Measurements from ENCODE around the gene KCTD10.

The KCTD10 gene

DNA sequence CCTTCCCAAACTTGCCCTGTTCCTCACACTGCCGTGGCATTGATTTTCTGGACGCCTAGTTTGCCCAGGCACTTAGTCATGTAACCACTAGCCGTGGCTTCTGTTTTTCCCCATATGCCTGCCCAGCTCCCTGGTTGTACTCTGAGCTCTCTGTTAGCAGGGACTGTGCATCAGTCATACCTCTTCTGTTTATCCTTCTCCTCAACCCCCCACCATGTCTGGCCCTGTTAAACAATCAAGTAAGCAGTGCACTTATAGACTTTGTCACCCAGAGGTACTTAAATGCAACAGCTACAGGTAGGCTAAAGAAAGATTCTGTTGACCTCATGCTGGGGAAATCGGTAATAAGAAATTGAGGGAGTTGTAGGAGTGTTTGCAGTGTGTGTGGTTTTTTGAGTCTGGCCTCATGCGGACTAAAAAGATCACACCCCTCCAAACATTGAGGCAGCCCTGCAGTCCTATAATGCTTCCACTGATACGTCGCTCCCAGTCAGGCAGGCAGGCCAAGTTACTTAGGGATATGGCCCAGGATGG lies 17.3 kb upstream of the KCTD10 start:
- H3K4me3 ChIP-seq (IDR thresholded peaks at IDR 0.05; ENCODE audit: insufficient read depth, low read depth, low read length): no peak overlapping the region
- H3K27ac ChIP-seq: no peak overlapping the region
- no peak overlapping the region for H3K4me2 ChIP-seq
- H2AFZ ChIP-seq (ENCODE audit: low read depth): no peak overlapping the region
- no peaks in the 10 kb centered on the region for H3K4me1 ChIP-seq (ENCODE audit: low read depth, poor library complexity, severe bottlenecking)
- TF ChIP-seq, protein P1, sequence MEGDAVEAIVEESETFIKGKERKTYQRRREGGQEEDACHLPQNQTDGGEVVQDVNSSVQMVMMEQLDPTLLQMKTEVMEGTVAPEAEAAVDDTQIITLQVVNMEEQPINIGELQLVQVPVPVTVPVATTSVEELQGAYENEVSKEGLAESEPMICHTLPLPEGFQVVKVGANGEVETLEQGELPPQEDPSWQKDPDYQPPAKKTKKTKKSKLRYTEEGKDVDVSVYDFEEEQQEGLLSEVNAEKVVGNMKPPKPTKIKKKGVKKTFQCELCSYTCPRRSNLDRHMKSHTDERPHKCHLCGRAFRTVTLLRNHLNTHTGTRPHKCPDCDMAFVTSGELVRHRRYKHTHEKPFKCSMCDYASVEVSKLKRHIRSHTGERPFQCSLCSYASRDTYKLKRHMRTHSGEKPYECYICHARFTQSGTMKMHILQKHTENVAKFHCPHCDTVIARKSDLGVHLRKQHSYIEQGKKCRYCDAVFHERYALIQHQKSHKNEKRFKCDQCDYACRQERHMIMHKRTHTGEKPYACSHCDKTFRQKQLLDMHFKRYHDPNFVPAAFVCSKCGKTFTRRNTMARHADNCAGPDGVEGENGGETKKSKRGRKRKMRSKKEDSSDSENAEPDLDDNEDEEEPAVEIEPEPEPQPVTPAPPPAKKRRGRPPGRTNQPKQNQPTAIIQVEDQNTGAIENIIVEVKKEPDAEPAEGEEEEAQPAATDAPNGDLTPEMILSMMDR (conservative IDR thresholded peaks at IDR 0.05; ENCODE audit: low read depth, low read length): no peak
- H3K36me3 ChIP-seq (ENCODE audit: insufficient read depth): no peaks in the 10 kb centered on the region
- no peaks in the 10 kb centered on the region for H4K20me1 ChIP-seq (ENCODE audit: insufficient read depth)
- no peaks in the 10 kb centered on the region for H3K27me3 ChIP-seq (ENCODE audit: insufficient read depth, low read depth)
- H3K9ac ChIP-seq: no peak overlapping the region
- no peaks in the 10 kb centered on the region for H3K79me2 ChIP-seq (ENCODE audit: insufficient read depth, low read depth)

DNA sequence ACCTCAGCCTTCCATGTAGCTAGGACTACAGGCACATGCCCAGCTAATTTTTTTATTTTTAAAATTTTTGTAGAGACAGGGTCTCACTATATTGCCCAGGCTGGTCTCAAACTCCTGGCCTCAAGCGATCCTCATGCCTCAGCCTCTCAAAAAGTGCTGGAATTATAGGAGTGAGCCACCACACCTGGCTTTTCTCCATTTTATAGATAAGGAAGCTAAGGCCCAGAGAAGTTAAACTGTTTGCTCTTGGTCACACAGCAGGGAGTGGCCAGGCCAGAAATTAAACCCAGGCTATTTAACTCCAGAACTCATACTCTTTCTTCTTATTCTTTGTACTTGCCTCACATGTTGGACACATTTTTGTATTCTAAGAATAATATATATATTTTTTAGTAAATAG lies 16.8 kb upstream of the KCTD10 start:
- Histone ChIP-seq H4K20me1 (ENCODE audit: insufficient read depth) (no peaks in the 10 kb centered on the region), H3K4me2 (no peak overlapping the region), H3K79me2 (ENCODE audit: insufficient read depth, low read depth) (no peaks in the 10 kb centered on the region), H3K4me1 (ENCODE audit: low read depth, poor library complexity, severe bottlenecking) (no peaks in the 10 kb centered on the region), H3K27ac (no peak overlapping the region), H3K4me3 (IDR thresholded peaks at IDR 0.05; ENCODE audit: insufficient read depth, low read depth, low read length) (no peak overlapping the region), H3K9ac (no peak overlapping the region), H2AFZ (ENCODE audit: low read depth) (no peak overlapping the region), H3K27me3 (ENCODE audit: insufficient read depth, low read depth) (no peaks in the 10 kb centered on the region), H3K36me3 (ENCODE audit: insufficient read depth) (no peaks in the 10 kb centered on the region)
- TF ChIP-seq, protein P1 (conservative IDR thresholded peaks at IDR 0.05; ENCODE audit: low read depth, low read length): no peak

DNA sequence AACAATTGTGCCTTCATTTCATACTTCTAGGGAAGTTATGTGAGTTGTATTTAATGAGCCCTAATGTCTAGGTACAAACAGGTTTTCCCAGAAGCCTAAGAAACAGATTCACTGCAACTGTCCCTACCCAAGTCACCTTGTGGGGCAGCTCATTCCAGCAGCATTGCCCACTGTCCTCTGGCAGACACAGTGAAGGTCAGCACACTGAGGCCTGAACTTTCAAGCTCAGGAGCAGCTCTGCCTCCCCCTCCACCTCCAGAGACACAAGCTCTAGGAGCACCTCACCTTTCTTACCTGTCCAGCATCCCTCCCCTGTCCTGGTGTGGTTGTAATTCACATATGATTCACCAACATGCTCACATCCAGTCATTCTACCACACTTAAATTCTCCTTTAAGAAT lies 16.0 kb upstream of the KCTD10 start:
- TF ChIP-seq, protein P1 (conservative IDR thresholded peaks at IDR 0.05; ENCODE audit: low read depth, low read length): no peak
- H3K27me3 ChIP-seq (ENCODE audit: insufficient read depth, low read depth): no peaks in the 10 kb centered on the region
- no peaks in the 10 kb centered on the region for H3K36me3 ChIP-seq (ENCODE audit: insufficient read depth)

DNA sequence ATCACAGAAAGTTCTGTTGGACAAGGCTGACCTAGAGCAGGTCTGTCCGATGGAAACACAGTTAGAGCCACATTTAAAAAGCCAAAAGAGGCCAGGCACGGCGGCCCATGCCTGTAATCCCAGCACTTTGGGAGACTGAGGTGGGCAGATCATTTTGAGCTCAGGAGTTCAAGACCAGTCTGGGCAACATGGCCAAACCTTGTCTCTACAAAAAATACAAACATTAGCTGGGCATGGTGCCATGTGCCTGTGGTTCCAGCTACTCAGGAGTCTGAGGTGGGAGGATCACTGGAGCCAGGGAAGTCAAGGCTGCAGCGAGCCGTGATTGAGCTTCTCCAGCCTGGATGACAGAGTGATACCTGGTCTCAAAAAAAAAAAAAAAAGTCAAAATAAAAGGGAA lies 15.3 kb upstream of the KCTD10 start:
- no peak overlapping the region for H3K4me3 ChIP-seq (IDR thresholded peaks at IDR 0.05; ENCODE audit: insufficient read depth, low read depth, low read length)
- H3K27ac ChIP-seq: no peak overlapping the region
- TF ChIP-seq, protein P1 (conservative IDR thresholded peaks at IDR 0.05; ENCODE audit: low read depth, low read length): no peak
- H3K9ac ChIP-seq: no peak overlapping the region
- no peaks in the 10 kb centered on the region for H3K36me3 ChIP-seq (ENCODE audit: insufficient read depth)
- H3K4me1 ChIP-seq (ENCODE audit: low read depth, poor library complexity, severe bottlenecking): no peaks in the 10 kb centered on the region
- no peaks in the 10 kb centered on the region for H3K79me2 ChIP-seq (ENCODE audit: insufficient read depth, low read depth)
- H4K20me1 ChIP-seq (ENCODE audit: insufficient read depth): no peaks in the 10 kb centered on the region
- no peaks in the 10 kb centered on the region for H3K27me3 ChIP-seq (ENCODE audit: insufficient read depth, low read depth)
- H2AFZ ChIP-seq (ENCODE audit: low read depth): no peak overlapping the region
- no peak overlapping the region for H3K4me2 ChIP-seq

More for the DNA sequence above, 16.0 kb upstream of the KCTD10 start:
- no peak overlapping the region for H3K4me2 ChIP-seq
- H2AFZ ChIP-seq (ENCODE audit: low read depth): no peak overlapping the region
- no peak overlapping the region for H3K27ac ChIP-seq
- no peaks in the 10 kb centered on the region for H4K20me1 ChIP-seq (ENCODE audit: insufficient read depth)
- H3K4me3 ChIP-seq (IDR thresholded peaks at IDR 0.05; ENCODE audit: insufficient read depth, low read depth, low read length): no peak overlapping the region
- no peaks in the 10 kb centered on the region for H3K79me2 ChIP-seq (ENCODE audit: insufficient read depth, low read depth)
- no peaks in the 10 kb centered on the region for H3K4me1 ChIP-seq (ENCODE audit: low read depth, poor library complexity, severe bottlenecking)
- no peak overlapping the region for H3K9ac ChIP-seq
